NCI-H1092 (cell line): ENCODE data around the gene AMBP.

ENCODE experiments used
- DNase-seq: peaks from one replicate; lab custom pipeline; 2025; lab: John Stamatoyannopoulos, UW

The AMBP gene

GRCh38 chr9:114078021-114078780, at the start of gene AMBP:
AMBP (minus strand) TSS chr9:114078300; CDS start chr9:114078209, 91 bp downstream.
- no peak for DNase-seq

- no peak for DNase-seq
Observed at GRCh38 chr9:114126247-114127060, 48.4 kb upstream of the AMBP start.

- no peak for DNase-seq
Observed at GRCh38 chr9:114125476-114126013, 47.4 kb upstream of the AMBP start.

GRCh38 chr9:114124666-114125475, 46.8 kb upstream of the AMBP start:
- no peak for DNase-seq

GRCh38 chr9:114124138-114124537, 46.0 kb upstream of the AMBP start:
- no peak for DNase-seq

GRCh38 chr9:114123031-114123977, 45.2 kb upstream of the AMBP start:
- DNase-seq: no peak

GRCh38 chr9:114122136-114123027, 44.3 kb upstream of the AMBP start:
- no peak for DNase-seq

- no peak for DNase-seq
Observed at GRCh38 chr9:114121227-114122135, 43.4 kb upstream of the AMBP start.

- DNase-seq: no peak
Observed at GRCh38 chr9:114120192-114121014, 42.3 kb upstream of the AMBP start.

GRCh38 chr9:114119242-114120191, 41.4 kb upstream of the AMBP start:
- no peak for DNase-seq

GRCh38 chr9:114117996-114118830, 40.1 kb upstream of the AMBP start:
- DNase-seq: peak; percentile 28

GRCh38 chr9:114117614-114117995, 39.5 kb upstream of the AMBP start:
- no peak for DNase-seq

- no peak for DNase-seq
Observed at GRCh38 chr9:114116126-114116747, 38.1 kb upstream of the AMBP start.

- no peak for DNase-seq
Observed at GRCh38 chr9:114115654-114116125, 37.6 kb upstream of the AMBP start.

GRCh38 chr9:114114364-114114763, 36.3 kb upstream of the AMBP start:
- DNase-seq: no peak
